Cardiac fibroblast (primary cell): ENCODE results near the gene RD3L.

Source experiments
- DNase-seq, 2 donors: peaks; one replicate each; pipeline versions ENCODE4 v3.0.0 to v3.0.0-alpha.2; 2010; ENCODE audit warnings: low read depth in 2 of 2
- H3K4me3 ChIP-seq, 2 donors: replicated peaks in 1 of 2; 1 replicate in 1 of 2; 2 replicates in 1 of 2; pipeline ENCODE4 v1.5.1; 2011; ENCODE audit warnings: low read depth in 2 of 2, low read length in 2 of 2, mild to moderate bottlenecking in 2 of 2, moderate library complexity in 1 of 2
- CTCF ChIP-seq: IDR thresholded peaks from one replicate; pipeline ENCODE4 v1.5.1; 2011; ENCODE audit warnings: low read depth, mild to moderate bottlenecking, low read length, inconsistent platforms

Gene RD3L

DNA sequence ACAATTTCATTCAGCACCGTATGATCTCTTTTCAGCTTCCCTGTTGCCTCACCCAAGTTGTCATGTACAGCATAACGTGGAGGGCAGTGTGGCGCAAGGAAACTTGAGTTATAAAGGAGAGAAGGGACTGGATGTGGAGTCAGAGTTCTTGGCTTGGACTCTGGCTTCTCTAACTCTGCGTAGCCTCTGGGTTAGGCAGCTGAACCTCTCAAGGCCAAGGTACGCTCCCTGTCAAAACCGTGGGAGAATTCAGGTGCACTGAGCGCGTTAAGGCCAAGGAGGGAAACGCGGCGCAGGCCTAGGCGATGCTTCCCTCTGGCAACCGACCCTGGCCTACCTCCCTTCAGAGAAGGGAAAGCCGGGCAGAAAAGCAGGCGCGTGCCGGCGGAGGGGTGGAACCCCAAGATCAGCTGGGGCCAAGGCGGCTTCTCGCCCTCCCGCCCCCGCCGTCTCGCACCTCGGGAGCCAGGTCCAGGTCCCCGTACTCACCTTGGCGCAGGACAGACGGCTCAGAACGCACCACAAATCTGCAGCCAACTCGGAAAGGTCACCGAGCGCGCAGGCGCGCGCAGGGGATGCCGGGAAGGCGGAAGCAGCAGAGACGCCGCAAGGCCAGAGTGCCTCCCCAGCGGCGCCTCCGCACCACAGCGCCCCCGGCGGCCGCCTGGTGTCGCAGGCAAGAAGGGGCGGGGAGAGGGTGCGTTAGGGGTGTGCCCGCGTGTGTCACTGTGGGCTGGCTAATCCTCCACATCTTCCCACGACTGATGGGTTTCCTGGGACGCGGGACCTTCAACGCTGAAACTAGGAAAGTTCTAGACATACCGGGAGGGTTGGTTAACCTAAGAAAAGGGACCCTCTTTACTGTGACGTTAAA is 21.1 kb downstream of the RD3L start:
- peak overlapping the region; percentile 84 to 99 for H3K4me3 ChIP-seq

DNA sequence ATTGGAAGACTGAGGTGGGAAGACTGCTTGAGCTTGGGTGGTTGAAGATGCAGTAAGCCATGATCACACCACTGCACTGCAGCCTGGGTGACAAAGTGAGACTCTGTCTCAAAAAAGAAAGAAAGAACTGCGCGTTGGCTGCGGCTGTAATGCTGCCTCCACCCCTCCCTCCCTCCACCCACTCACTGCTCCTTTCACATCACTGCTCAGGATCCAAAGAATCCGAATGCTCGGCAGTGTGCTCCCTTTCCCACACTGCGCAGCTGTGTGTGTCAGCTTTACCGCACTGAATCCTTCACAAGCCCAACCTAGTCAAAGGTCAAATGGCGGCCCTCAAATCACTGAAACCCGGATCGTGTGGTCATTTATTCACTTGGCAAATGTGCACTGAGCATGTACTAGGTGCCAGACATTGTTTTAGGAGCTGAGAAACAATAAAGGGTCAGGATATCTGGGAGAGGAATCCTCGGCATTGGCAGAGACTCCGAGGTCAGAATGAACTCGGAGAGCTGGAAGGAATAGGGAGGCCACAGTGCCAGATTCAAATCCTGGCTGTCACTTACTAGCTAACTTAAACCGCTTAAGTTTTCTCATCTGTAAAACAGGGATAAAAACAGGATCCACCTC is 25.6 kb downstream of the RD3L start:
- no peak overlapping the region for H3K4me3 ChIP-seq
- no peak for TF ChIP-seq CTCF
- no peak for DNase-seq

More for the DNA sequence above, 21.1 kb downstream of the RD3L start:
- DNase-seq, result peak; percentile 91 to 93
- TF ChIP-seq CTCF, result peak; percentile 86

- no peak for TF ChIP-seq CTCF
- no peak overlapping the region for H3K4me3 ChIP-seq
- no peak for DNase-seq
Measured at GRCh38 chr14:103915616-103916015, 26.7 kb downstream of the RD3L start.

DNA sequence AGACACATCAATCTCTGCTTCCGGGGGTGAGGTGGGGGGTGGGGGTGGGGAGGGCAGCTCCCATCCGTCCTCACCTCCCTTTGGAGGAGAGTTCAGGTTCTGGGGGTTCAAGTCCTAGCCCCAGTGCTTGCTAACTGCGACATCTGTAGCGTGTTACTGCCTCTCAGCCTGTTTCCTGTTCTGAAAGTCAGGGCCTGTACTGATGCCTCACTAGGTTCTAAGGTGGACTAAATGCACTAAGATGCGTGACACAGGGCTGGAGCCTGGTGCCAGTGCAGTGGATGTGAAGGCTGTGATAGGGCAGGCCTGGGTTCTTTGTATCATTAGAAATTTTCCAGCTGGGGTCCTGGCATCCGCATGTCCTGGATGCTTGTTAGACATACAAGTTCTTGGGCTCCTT is 31.3 kb downstream of the RD3L start:
- H3K4me3 ChIP-seq, result no peak overlapping the region
- TF ChIP-seq CTCF, result no peak
- DNase-seq, result no peak

DNA sequence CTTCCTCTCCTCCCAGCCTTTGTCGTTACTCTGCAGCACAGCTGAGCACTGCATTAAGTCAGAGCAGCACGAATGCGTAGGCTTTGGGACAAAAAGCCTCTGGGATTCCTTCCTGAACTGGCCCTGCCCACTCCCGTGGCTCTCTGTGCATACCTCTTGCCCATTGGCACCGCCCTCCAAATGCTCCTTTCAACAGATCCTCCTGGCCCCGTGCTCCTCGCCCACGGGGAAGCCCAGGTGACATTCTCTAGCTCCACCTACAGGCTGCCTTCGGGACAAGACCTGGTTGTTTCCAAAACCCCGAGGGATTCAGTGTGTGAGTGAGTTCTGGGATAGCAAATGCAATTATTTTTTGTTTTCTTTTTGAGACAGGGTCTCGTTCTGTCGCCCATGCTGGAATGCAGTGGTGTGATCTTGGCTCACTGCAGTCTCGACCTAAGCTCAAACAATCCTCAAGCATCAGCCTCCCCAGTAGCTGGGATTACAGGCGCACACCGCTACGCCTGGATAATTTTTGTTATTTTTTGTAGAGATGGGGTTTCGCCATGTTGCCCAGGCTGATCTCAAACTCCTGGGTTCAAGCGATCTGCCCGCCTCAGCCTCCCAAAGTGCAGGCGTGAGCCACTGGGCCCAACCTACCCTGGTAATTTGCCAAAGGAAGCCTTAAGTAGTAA is 31.9 kb downstream of the RD3L start:
- peak; percentile 79 to 89 for DNase-seq
- peak; percentile 82 for TF ChIP-seq CTCF
- H3K4me3 ChIP-seq, result no peak overlapping the region

DNA sequence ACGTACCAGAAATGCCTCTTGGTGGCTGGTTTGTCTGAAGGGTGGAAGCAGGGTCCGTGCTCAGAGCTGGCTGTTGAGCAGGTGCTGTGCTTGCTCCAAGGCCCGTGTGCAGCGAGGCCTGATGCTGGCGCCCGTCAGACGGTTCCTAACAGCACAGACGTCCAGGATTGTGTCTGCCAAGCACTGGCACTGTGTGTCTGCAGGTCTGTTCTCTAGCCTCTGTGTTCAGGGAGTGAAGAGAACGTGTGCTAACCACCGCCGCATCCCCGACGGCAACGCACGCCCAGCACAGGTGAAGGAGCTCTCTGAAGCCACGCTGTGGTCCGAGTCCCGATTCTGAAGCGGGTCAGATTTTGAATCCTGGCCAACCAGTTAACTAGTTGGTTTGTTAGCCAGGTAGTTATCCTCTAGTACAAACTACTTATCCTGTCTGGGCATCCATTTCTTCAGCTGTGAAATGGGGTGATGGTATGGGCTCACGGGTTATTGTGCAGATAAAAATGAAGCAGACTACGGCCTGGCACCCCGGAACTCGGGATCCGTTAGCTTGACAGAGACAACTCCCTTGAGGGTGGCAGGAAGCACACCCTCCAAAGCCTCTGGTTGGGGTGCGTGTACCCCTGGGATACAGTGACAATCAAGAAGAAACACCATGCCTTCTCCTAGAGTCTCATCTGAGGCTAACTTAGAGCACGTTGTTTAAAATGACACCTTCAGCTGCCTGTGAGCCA is 32.6 kb downstream of the RD3L start:
- no peak overlapping the region for H3K4me3 ChIP-seq
- no peak for TF ChIP-seq CTCF
- DNase-seq, result no peak
